ENCODE data around the gene UACA. TPM values are rescaled to one million over a fixed set of nuclear protein-coding genes. Genes with fewer than 3 reads are reported as not detected.

UACA gene
- total and polyA plus RNA-seq, 2 experiments from 2014 or later: 127 to 155 TPM

- Histone ChIP-seq H3K27me3 (no peaks in the 10 kb centered on the region), H3K36me3 (no peaks in the 10 kb centered on the region), H3K27ac (no peak overlapping the region), H3K4me1 (ENCODE audit: low read depth) (peaks cover 10% of the 10 kb centered on the region), H3K9me3 (ENCODE audit: low read depth) (no peaks in the 10 kb centered on the region), H3K4me3 (no peak overlapping the region)
- no peak for DNase-seq (ENCODE audit: low read depth in 1 of 2, low spot score in 1 of 2)
- TF ChIP-seq, protein P1, sequence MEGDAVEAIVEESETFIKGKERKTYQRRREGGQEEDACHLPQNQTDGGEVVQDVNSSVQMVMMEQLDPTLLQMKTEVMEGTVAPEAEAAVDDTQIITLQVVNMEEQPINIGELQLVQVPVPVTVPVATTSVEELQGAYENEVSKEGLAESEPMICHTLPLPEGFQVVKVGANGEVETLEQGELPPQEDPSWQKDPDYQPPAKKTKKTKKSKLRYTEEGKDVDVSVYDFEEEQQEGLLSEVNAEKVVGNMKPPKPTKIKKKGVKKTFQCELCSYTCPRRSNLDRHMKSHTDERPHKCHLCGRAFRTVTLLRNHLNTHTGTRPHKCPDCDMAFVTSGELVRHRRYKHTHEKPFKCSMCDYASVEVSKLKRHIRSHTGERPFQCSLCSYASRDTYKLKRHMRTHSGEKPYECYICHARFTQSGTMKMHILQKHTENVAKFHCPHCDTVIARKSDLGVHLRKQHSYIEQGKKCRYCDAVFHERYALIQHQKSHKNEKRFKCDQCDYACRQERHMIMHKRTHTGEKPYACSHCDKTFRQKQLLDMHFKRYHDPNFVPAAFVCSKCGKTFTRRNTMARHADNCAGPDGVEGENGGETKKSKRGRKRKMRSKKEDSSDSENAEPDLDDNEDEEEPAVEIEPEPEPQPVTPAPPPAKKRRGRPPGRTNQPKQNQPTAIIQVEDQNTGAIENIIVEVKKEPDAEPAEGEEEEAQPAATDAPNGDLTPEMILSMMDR (IDR thresholded peaks at IDR 0.05; ENCODE audit: low read depth, low read length): no peak
Measured at GRCh38 chr15:70781236-70781635, 17.9 kb upstream of the UACA start.

DNA sequence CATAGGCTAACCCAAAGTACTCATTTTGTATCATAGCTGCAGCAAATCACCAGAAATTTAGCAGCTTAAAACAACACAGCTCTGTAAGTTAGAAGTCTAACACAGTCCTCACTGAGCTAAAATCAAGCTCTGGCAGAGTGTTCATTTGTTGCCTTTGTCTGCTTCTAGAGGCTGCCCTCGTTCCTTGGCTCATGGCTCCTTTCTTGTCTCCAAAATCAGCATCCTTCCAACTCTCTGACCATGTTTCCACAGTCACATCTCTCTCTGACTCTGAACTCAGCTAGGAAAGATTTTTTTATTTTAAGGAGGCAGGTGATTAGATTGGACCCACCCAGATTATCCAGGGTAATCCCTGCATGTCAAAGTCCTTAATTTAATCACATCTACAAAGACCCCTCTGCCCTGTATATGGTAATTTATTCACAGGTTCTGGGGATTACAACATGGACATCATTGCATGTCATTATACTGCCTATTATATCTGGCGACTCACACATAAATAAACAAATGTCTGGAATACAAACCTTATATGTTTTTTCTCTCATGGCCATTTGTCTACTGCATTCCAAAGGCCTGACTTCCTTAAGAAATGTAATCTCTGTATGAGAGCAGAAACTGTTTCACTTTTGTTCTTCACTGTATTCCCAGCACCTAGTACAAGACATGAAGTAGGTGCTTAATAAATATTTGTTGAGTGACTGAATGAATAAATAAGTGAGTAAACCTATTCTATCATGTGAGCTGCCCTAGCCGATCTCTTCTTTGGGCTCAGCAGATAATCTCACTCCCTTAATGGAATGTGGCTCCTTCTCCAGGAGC is 15.1 kb upstream of the UACA start:
- Histone ChIP-seq H3K27me3 (no peaks in the 10 kb centered on the region), H3K27ac (no peak overlapping the region), H3K4me3 (no peak overlapping the region), H3K9me3 (ENCODE audit: low read depth) (no peaks in the 10 kb centered on the region), H3K36me3 (no peaks in the 10 kb centered on the region), H3K4me1 (ENCODE audit: low read depth) (peaks cover 10% of the 10 kb centered on the region)
- DNase-seq (ENCODE audit: low read depth in 1 of 2, low spot score in 1 of 2): peak in 1 of 2 donors; percentile 54
- TF ChIP-seq, protein P1 (IDR thresholded peaks at IDR 0.05; ENCODE audit: low read depth, low read length): no peak

DNA sequence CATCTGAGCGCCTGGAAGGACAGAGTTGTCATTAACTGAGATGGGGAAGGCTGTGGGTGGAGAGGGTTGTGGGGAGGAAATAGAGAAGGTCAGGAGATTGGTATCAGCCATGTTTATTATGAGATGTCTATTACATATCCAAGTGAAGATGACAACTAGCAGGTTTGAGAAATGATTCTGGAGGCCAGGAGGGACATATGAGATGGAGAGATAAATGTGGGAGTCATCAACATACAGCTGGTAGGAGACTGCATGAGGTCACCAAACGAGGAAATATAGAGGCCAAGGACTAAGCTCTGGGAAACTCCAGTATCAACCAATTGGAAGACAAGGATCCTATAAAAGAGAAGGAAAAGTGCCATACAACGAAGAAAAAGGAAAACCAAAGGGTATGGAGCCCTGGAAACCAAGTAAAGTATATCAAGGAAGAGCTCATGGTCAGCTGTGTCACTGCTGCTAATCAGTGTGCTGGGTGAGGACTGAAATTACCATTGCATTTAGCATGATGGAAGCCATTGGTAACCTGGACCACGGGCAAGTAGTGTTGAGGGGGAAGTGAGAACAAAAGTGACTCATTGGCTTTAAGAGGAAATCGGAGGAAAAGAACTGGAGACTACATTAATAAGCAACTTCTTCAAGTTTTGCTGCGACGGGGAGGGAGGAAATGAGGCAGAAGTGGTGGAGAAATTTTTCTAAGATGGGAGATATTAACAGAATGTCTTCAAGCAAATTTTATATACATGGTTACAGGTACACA is 14.0 kb upstream of the UACA start:
- no peaks in the 10 kb centered on the region for H3K9me3 ChIP-seq (ENCODE audit: low read depth)
- DNase-seq (ENCODE audit: low read depth in 1 of 2, low spot score in 1 of 2): peak in 1 of 2 donors; percentile 23
- TF ChIP-seq, protein P1 (IDR thresholded peaks at IDR 0.05; ENCODE audit: low read depth, low read length): no peak

DNA sequence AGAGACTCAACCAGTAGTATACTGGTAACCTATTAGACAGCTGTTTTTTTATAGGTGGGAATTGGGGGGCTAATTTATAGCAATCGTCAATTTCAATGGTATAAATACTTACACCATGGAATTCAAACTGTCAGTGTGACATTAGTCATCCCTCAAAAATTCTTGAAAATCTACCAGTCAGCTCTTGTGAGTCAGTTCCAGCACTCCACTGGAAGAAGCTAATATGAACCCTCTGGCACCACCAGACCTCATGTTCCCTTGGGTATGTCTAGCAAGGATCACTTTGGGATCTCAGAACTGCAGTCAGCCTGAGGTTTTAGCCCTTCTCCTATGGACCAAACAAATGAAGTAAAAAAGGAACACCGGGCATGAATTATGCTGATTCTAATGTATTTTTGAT is 11.8 kb upstream of the UACA start:
- H3K27ac ChIP-seq: no peak overlapping the region

More for the DNA sequence above, 14.0 kb upstream of the UACA start:
- Histone ChIP-seq H3K27me3 (no peaks in the 10 kb centered on the region), H3K36me3 (no peaks in the 10 kb centered on the region), H3K27ac (no peak overlapping the region), H3K4me3 (no peak overlapping the region), H3K4me1 (ENCODE audit: low read depth) (peaks cover 10% of the 10 kb centered on the region)

GRCh38 chr15:70772402-70772801 is 9.0 kb upstream of the UACA start:
- TF ChIP-seq, protein P1 (IDR thresholded peaks at IDR 0.05; ENCODE audit: low read depth, low read length): no peak
- Histone ChIP-seq H3K4me3 (no peak overlapping the region), H3K9me3 (ENCODE audit: low read depth) (no peaks in the 10 kb centered on the region), H3K27ac (no peak overlapping the region), H3K27me3 (no peaks in the 10 kb centered on the region), H3K4me1 (ENCODE audit: low read depth) (peaks cover 20% of the 10 kb centered on the region), H3K36me3 (no peaks in the 10 kb centered on the region)
- no peak for DNase-seq (ENCODE audit: low read depth in 1 of 2, low spot score in 1 of 2)

More for the DNA sequence above, 11.8 kb upstream of the UACA start:
- TF ChIP-seq, protein P1 (IDR thresholded peaks at IDR 0.05; ENCODE audit: low read depth, low read length): no peak
- Histone ChIP-seq H3K4me3 (no peak overlapping the region), H3K27me3 (no peaks in the 10 kb centered on the region), H3K36me3 (no peaks in the 10 kb centered on the region), H3K4me1 (ENCODE audit: low read depth) (peaks cover 5% of the 10 kb centered on the region), H3K9me3 (ENCODE audit: low read depth) (no peaks in the 10 kb centered on the region)
- peak in 1 of 2 donors; percentile 71 for DNase-seq (ENCODE audit: low read depth in 1 of 2, low spot score in 1 of 2)
